ENCODE measurements around the gene SGSM1. TPM values are rescaled to one million over a fixed set of nuclear protein-coding genes. Genes with fewer than 3 reads are reported as not detected.

SGSM1 gene
- total RNA-seq, 2 donors from 2014 or later: 6.8 to 11.1 TPM

GRCh38 chr22:24813861-24814770 lies 8.1 kb downstream of the SGSM1 start:
- Histone ChIP-seq H3K36me3 (no peaks in the 10 kb centered on the region), H3K27ac (no peak overlapping the region), H3K4me1 (ENCODE audit: control insufficient read depth in 1 of 2, low read depth in 2 of 2) (peaks cover 20 to 34% of the 10 kb centered on the region in 2 donors), H3K9me3 (no peaks in the 10 kb centered on the region), H3K4me3 (no peak overlapping the region), H3K27me3 (replicated peaks; ENCODE audit: insufficient read depth) (no peaks in the 10 kb centered on the region)
- ATAC-seq (ENCODE audit: insufficient number of reproducible peaks, low FRiP score, low read depth) (no peak), DNase-seq (ENCODE audit: low spot score) (no peak)
- no peak for TF ChIP-seq CTCF (IDR thresholded peaks at IDR 0.05)

- H3K27me3 ChIP-seq (replicated peaks; ENCODE audit: insufficient read depth): no peaks in the 10 kb centered on the region
- no peak overlapping the region for H3K4me3 ChIP-seq
- H3K27ac ChIP-seq: no peak overlapping the region
- ATAC-seq (ENCODE audit: insufficient number of reproducible peaks, low FRiP score, low read depth): no peak
- no peak for TF ChIP-seq CTCF (IDR thresholded peaks at IDR 0.05)
- peaks cover 0 to 19% of the 10 kb centered on the region in 2 donors for H3K4me1 ChIP-seq (ENCODE audit: control insufficient read depth in 1 of 2, low read depth in 2 of 2)
- DNase-seq (ENCODE audit: low spot score): no peak
- H3K36me3 ChIP-seq: no peaks in the 10 kb centered on the region
- no peaks in the 10 kb centered on the region for H3K9me3 ChIP-seq
Observed at GRCh38 chr22:24816806-24817205, 10.8 kb downstream of the SGSM1 start.

- Histone ChIP-seq H3K27me3 (replicated peaks; ENCODE audit: insufficient read depth) (no peaks in the 10 kb centered on the region), H3K27ac (no peak overlapping the region), H3K9me3 (no peaks in the 10 kb centered on the region), H3K4me3 (no peak overlapping the region), H3K36me3 (no peaks in the 10 kb centered on the region), H3K4me1 (ENCODE audit: control insufficient read depth in 1 of 2, low read depth in 2 of 2) (peaks cover 0 to 12% of the 10 kb centered on the region in 2 donors)
- TF ChIP-seq CTCF (IDR thresholded peaks at IDR 0.05): no peak
- DNase-seq (ENCODE audit: low spot score): no peak
- ATAC-seq (ENCODE audit: insufficient number of reproducible peaks, low FRiP score, low read depth): no peak
Observed at GRCh38 chr22:24819487-24819886, 13.5 kb downstream of the SGSM1 start.

- no peak overlapping the region for H3K27ac ChIP-seq
- H3K4me1 ChIP-seq (ENCODE audit: control insufficient read depth in 1 of 2, low read depth in 2 of 2): peaks cover 0 to 12% of the 10 kb centered on the region in 2 donors
- H3K9me3 ChIP-seq: no peaks in the 10 kb centered on the region
- TF ChIP-seq CTCF (IDR thresholded peaks at IDR 0.05): no peak
- DNase-seq (ENCODE audit: low spot score) (no peak), ATAC-seq (ENCODE audit: insufficient number of reproducible peaks, low FRiP score, low read depth) (no peak)
- H3K4me3 ChIP-seq: no peak overlapping the region
- H3K36me3 ChIP-seq: no peaks in the 10 kb centered on the region
- no peaks in the 10 kb centered on the region for H3K27me3 ChIP-seq (replicated peaks; ENCODE audit: insufficient read depth)
Observed at GRCh38 chr22:24819911-24820461, 14.0 kb downstream of the SGSM1 start.

GRCh38 chr22:24822471-24822870 lies 16.5 kb downstream of the SGSM1 start:
- no peak overlapping the region for H3K27ac ChIP-seq
- ATAC-seq (ENCODE audit: insufficient number of reproducible peaks, low FRiP score, low read depth) (no peak), DNase-seq (ENCODE audit: low spot score) (no peak)
- no peaks in the 10 kb centered on the region for H3K9me3 ChIP-seq
- no peak overlapping the region for H3K4me3 ChIP-seq
- peaks cover 0 to 12% of the 10 kb centered on the region in 2 donors for H3K4me1 ChIP-seq (ENCODE audit: control insufficient read depth in 1 of 2, low read depth in 2 of 2)
- no peaks in the 10 kb centered on the region for H3K27me3 ChIP-seq (replicated peaks; ENCODE audit: insufficient read depth)
- TF ChIP-seq CTCF (IDR thresholded peaks at IDR 0.05): no peak
- H3K36me3 ChIP-seq: no peaks in the 10 kb centered on the region

Data from thoracic aorta (tissue), 2 donors.